HT-29 (cell line): ENCODE measurements around the gene SYMPK. TPM values are rescaled to one million over a fixed set of nuclear protein-coding genes. Genes with fewer than 3 reads are reported as not detected.
A peak's percentile ranks its signal among the peaks of the same experiment; 100 is the strongest.

Experiments
- DNase-seq: peaks from one replicate; pipeline ENCODE4 v3.0.0-alpha.2; 2015; ENCODE audit warnings: low spot score
- total RNA-seq: library from RNA; depleted of rRNA; stranded (reverse); fragments of >200 nt; shearing (Covaris generic); gene quantifications from 2 replicates; pipeline ENCODE4 v1.2.3, GENCODE V29; 2014

Gene SYMPK
- total RNA-seq, 1 experiment from 2014 or later, result 117 TPM

GRCh38 chr19:45825917-45826893 is 36.7 kb downstream of the SYMPK start:
- DNase-seq, result no peak

GRCh38 chr19:45825263-45825605 is 37.7 kb downstream of the SYMPK start:
- DNase-seq, result no peak

- DNase-seq, result peak; percentile 54
Measured at GRCh38 chr19:45824531-45825262, 38.2 kb downstream of the SYMPK start.

GRCh38 chr19:45824041-45824471 is 38.9 kb downstream of the SYMPK start:
- DNase-seq, result peak; percentile 90

GRCh38 chr19:45823182-45823581 is 39.8 kb downstream of the SYMPK start:
- no peak for DNase-seq

- DNase-seq, result no peak
Measured at GRCh38 chr19:45822716-45823115, 40.2 kb downstream of the SYMPK start.

- DNase-seq, result no peak
Measured at GRCh38 chr19:45821570-45821969, 41.4 kb downstream of the SYMPK start.

GRCh38 chr19:45821103-45821521 is 41.8 kb downstream of the SYMPK start:
- no peak for DNase-seq

- no peak for DNase-seq
Measured at GRCh38 chr19:45820413-45821102, 42.4 kb downstream of the SYMPK start.

- no peak for DNase-seq
Measured at GRCh38 chr19:45819769-45820168, 43.2 kb downstream of the SYMPK start.

- no peak for DNase-seq
Measured at GRCh38 chr19:45817725-45818301, 45.1 kb downstream of the SYMPK start.

GRCh38 chr19:45817010-45817724 is 45.8 kb downstream of the SYMPK start:
- peak; percentile 99 for DNase-seq

GRCh38 chr19:45816236-45817009 is 46.5 kb downstream of the SYMPK start:
- no peak for DNase-seq

- no peak for DNase-seq
Measured at GRCh38 chr19:45815481-45816216, 47.3 kb downstream of the SYMPK start.

GRCh38 chr19:45814851-45815480 is 48.0 kb downstream of the SYMPK start, which contains the start of gene RSPH6A:
RSPH6A (minus strand) TSS chr19:45815308; CDS start chr19:45815176, 132 bp downstream.
- DNase-seq, result no peak

GRCh38 chr19:45814166-45814780 is 48.7 kb downstream of the SYMPK start:
- no peak for DNase-seq

GRCh38 chr19:45812297-45812696 is 50.6 kb downstream of the SYMPK start:
- no peak for DNase-seq

- DNase-seq, result no peak
Measured at GRCh38 chr19:45809643-45810159, 53.2 kb downstream of the SYMPK start.
